ENCODE measurements around the gene CACNA1D. TPM values are rescaled to one million over a fixed set of nuclear protein-coding genes. Genes with fewer than 3 reads are reported as not detected.

Gene CACNA1D
- total RNA-seq, 1 experiment from 2014 or later: 3.3 TPM

DNA sequence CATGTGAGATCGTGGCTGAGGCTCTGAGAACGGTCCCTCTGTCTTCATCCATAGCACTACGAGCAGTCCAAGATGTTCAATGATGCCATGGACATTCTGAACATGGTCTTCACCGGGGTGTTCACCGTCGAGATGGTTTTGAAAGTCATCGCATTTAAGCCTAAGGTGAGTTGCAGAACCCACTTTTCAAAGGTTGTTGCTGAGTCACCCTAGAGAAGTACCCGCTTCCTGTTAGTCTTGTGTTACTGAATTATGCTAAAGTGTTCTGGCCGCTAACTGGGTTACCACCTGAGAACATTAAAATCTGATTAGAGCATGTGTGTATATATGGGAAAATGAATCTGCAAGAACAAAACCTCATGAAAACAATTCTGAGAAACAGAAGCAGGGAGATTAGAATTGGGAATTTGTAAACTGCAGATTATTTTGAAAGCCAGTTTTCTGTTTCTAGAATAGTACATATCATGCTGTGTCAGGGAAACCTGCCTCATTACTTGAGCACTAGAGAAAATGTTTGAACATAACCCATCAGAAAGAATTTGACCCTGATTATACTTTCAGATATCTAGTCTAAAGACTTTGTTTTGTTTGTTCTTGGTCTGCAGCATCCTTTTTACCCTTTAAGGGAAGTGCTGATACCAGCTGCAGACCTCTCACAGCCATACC is 259.2 kb downstream of the CACNA1D start:
- in situ Hi-C loops (cut with HindIII; ENCODE audit: low sequenced_read_pairs): no loop called here
- no peak for DNase-seq (ENCODE audit: low spot score)

DNA sequence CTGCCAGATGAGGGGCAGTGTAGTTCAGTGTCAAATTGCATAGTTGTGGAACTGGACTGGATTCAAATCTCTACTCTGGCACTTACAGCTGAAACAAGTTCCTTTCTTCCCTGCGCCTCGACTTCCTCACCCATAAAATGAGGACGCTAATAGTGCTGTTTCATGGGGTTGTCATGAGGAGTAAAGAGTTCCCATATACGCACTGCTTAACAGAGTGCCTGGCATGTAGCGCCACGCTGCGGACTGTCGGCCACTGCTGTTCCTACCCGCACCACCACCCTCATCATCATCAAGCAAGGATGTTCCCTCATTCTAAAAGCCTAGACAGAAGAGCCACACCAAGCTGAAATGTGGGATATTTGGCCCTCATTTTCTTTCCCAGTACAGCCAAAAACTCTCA is 259.9 kb downstream of the CACNA1D start:
- DNase-seq (ENCODE audit: low spot score): no peak
- in situ Hi-C loops (cut with HindIII; ENCODE audit: low sequenced_read_pairs): no loop called here

DNA sequence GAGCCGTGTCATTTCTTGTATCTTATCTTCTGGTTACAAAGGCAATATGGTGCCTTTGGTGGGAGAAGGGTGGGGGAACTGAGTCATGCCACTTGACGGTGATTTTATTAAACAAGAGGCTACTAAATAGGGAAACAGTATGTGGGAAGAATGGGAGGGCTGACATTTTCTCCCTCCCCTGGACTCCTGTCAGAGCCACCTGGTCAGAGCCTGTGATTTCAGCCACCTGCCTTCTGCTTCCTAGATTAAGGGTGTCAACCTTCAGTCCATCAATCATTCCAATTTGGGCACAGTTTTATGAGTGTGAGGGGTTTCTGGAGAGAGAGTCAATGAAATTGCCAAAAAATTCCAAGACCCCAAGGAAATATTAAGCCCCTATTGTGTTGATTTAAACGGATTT is 264.4 kb downstream of the CACNA1D start:
- DNase-seq (ENCODE audit: low spot score): no peak
- in situ Hi-C loops (cut with HindIII; ENCODE audit: low sequenced_read_pairs): no loop called here

DNA sequence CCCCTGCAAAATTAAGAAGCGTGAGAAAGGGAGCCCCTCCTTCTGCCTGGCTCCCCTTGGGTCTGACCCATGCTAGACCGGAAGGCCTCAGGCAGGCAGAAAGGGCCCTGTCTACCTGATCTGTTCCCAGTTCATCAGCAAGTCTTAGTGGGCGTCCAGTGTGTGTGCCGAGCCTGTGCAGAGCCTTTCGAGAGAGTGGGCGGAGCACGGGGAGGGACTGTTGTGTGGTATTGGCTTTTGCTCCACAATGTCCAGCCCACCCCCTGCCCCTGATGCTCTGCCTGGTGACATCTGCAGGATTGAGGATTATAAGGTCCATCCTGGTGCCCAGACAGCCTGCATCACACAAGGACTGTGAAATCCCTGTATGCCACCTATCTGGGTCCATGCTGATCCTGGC is 268.9 kb downstream of the CACNA1D start:
- in situ Hi-C loops (cut with HindIII; ENCODE audit: low sequenced_read_pairs): no loop called here
- DNase-seq (ENCODE audit: low spot score): no peak

DNA sequence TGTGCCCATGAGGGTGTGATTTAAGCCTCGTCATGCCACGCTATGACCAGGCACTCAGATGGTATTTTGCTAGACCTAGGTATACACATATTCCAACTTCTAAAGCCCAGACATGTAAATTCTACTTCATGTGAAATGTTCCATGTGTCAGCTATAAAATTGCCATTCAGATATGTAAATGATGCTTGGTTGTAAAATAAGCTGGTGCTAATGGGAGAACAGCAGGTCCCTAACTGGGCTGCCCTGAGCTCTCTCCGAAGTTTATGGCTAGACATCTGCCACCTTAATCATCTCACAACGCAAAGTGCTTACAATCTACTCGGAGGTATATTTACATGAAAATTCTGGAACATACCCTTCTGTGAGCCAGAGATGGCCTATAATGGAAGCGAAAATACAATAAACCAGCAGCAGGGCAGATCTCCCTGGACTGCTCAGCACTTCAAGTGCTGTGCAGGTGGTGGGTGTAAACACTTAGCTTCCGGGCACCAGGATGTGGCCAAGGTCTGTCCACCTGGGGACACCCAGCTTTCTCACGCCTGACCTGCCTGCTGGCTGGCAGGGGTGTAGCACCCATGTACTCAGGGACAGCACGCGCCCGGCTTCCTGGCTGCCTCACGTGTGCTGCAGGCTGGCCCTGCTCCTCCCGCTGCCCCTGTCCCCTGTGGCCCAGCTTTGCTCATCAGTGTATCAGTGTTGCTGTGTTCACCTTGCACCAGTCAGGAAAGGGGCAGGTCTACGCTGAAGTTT is 269.8 kb downstream of the CACNA1D start:
- in situ Hi-C loops (cut with HindIII; ENCODE audit: low sequenced_read_pairs): no loop called here
- no peak for DNase-seq (ENCODE audit: low spot score)

DNA sequence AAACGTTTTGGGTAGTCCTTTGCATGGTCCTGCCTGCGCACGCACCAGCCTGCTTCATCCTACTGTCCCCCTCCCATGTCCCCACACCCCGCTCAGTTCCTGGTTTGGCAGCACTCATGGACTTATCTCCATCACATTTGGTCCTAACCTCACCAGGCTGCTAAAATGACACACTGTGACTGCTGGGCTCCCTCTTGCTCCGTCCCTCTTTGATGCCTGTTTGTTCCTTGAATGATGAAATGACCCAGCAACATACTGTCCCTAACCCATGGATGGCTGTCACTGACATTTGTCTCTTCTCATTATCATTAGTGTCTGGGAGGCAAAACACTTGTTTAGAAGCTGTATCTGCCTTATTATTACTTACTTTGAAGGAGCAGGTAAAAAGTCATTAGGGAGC is 271.3 kb downstream of the CACNA1D start:
- in situ Hi-C loops (cut with HindIII; ENCODE audit: low sequenced_read_pairs): no loop called here
- no peak for DNase-seq (ENCODE audit: low spot score)

DNA sequence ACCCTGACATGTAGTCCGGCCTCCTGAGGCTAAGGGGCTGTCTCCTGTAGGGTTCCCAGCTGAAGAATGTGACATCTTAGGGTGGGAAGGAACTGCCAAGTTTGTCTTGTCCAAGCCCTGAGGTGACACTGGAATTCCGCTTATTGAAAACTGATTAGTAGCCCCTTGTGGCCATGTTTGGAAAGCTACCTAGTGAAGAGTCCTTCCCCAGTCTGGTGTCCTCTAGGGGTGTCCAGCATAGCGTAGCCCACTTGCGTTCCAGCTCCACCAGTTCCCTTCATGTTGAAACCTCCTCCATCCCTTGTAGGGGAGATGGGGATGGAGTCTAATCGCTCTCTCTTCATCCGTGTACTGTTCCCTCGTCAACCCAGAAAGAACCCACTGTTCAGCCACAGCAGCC is 272.3 kb downstream of the CACNA1D start:
- in situ Hi-C loops (cut with HindIII; ENCODE audit: low sequenced_read_pairs): no loop called here
- DNase-seq (ENCODE audit: low spot score): no peak

DNA sequence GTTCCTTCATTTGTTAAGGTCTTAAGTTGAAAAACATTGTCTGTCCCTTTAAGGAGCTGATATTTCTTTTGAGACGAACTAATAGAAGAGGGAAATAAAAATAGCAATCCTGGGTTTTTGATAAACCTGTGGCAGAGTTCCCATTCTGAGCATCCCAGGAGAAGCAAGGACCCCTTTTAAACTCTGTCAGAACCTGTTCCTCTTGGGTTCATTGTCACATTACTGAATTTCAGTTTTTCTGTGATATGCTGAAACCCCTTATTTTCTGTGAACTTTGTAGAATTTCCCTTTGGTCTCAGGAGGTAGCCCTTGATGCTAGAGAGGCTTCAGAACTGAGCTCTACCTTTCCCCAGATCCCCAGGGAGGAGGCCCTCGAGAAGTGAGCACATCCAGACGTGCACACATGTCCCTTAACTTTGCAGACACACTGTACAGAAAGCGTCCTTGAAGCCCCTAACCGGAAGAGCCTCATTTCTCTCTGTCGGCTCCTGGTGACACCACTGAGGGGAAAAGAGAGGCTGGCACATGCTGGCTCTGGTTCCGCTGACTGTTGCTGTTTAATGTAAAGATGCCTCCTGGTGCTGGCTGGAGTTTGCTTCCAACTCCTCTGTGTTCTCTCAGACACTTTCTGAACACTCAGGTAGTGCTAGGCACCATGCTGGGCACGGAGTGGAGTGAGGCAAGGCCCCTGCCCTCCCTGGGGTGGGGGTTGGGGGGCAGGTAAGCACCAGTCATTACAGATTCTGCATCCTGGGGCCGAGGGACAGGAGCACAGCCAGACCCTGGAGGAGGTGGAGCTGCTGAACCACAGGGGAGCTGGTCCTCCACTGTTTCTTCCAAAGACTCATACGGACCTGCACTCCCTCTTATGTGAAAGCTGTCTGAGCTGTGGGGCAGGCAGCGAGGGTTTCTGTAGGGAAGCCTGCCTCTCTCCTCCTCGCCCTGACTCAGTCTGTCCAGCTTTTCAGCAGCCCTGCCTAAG is 274.4 kb downstream of the CACNA1D start:
- no peak for DNase-seq (ENCODE audit: low spot score)
- in situ Hi-C loops (cut with HindIII; ENCODE audit: low sequenced_read_pairs): no loop called here

DNA sequence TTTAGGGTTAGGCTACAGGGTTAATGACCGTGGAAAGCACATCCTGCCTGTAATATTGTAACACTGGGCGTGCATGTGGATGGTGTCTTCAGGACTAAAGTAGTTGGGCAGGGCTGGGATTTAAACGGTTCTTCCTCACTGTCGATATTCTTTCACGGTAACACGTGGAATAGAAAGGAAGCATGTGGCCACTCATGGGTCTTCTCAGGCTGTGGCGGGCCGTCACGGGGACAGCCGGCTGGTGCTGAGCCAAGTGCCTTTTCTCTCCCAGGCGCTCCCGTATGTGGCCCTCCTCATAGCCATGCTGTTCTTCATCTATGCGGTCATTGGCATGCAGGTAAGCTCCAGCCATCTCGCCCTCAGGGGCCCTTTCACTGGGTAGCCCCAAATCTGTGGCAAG is 278.2 kb downstream of the CACNA1D start:
- in situ Hi-C loops (cut with HindIII; ENCODE audit: low sequenced_read_pairs): no loop called here
- DNase-seq (ENCODE audit: low spot score): no peak

DNA sequence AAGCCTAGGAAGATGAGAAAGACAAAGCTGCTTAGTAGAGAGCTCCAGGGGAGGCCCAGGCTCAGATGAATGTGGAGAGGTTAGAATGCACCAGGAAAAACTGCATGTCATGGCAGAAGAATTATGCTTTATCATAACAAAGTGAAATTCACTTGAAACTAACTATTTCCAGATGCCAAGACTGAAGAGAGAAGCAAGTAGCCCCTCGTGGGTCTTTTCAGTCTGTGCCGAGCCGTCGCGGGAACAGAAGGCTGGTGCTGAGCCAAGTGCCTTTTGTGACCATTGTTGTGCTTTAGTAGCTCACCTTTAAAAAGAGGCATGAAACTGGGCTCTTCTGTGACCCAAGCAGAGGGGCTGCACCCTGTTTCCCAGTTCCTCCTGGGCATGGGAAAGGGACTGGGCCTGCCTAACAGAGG is 278.6 kb downstream of the CACNA1D start:
- in situ Hi-C loops (cut with HindIII; ENCODE audit: low sequenced_read_pairs): no loop called here
- DNase-seq (ENCODE audit: low spot score): peak; percentile 36

DNA sequence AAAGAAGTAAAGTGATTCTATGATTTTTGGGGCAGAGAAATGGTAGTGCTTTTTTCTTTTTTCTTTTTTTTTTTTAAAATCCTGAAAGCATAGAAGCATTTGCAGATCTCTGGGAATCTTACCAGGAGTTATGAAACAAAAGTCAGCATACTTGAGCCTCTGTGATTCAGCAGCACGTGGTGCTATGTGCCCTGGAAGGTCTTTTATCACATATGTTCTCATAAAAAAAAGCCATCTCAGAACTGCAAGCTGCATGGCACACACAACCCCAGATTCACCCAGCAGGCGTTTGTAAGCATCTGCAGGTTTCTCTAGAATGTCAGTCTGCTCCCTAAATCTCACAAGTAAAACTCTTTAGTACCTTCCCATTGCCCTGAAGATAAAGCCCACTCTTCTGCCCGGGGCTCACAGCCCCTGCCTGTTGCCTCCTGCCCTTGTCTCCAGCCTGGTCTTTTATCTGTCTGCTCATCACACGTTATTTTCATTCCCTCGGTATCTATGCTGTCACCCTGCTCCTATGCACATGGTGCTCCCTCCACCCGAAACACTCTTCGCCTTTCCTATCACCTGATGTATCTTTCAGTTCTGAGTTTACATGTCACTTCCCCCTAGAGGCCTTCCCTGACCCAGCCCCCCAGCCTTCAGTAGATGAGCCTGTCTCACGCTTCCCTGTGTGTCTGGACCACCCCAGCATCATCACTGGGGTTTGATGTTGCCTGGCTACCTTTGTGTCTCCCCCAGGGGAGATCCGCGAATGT is 279.4 kb downstream of the CACNA1D start:
- DNase-seq (ENCODE audit: low spot score): no peak
- in situ Hi-C loops (cut with HindIII; ENCODE audit: low sequenced_read_pairs): no loop called here

DNA sequence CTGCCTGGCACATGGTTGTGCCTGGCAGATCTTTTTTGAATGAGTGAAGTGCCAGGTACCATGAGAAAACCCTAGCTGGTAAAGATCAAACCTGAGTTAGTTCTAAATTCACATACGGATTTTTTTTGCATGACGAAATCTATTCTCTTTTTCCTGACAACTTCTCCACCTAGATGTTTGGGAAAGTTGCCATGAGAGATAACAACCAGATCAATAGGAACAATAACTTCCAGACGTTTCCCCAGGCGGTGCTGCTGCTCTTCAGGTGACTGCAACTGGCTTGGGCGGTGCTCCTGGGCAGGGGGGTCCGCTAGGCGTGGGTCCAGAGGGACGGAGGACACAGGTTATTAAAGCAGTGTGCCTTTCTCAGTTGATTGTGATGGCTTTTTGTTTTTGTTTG is 280.0 kb downstream of the CACNA1D start:
- DNase-seq (ENCODE audit: low spot score): no peak
- in situ Hi-C loops (cut with HindIII; ENCODE audit: low sequenced_read_pairs): no loop called here

DNA sequence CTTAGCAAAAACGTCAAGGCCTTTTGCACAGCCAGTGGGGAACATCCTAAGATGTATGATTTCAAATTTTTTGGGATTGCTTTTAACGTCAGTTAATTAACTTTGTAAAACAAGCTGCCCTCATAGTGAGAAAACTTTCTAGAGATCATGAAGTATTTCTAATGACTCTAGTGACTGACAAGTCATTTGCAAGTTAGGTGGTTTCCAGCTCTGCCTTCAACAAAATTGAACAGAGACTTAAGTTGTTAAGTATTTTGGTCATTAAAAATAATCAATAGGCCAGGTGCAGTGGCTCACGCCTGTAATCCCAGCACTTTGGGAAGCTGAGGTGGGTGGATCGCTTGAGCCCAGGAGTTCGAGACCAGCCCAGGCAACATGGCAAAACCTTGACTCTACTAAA is 280.6 kb downstream of the CACNA1D start:
- in situ Hi-C loops (cut with HindIII; ENCODE audit: low sequenced_read_pairs): no loop called here
- DNase-seq (ENCODE audit: low spot score): no peak

DNA sequence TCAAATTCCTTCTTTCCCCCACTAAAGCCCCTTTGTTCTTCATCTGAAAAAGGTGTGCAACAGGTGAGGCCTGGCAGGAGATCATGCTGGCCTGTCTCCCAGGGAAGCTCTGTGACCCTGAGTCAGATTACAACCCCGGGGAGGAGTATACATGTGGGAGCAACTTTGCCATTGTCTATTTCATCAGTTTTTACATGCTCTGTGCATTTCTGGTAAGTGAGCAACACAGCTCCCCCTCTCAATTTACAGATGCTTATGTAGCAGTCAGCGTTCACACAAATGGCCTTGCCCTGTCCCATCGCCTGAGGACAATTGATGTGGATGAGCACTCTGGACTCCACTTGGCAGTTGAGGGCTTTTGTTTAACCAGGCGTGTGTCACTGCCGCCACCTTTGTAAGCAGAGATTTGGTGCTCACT is 281.4 kb downstream of the CACNA1D start:
- in situ Hi-C loops (cut with HindIII; ENCODE audit: low sequenced_read_pairs): no loop called here
- DNase-seq (ENCODE audit: low spot score): no peak

DNA sequence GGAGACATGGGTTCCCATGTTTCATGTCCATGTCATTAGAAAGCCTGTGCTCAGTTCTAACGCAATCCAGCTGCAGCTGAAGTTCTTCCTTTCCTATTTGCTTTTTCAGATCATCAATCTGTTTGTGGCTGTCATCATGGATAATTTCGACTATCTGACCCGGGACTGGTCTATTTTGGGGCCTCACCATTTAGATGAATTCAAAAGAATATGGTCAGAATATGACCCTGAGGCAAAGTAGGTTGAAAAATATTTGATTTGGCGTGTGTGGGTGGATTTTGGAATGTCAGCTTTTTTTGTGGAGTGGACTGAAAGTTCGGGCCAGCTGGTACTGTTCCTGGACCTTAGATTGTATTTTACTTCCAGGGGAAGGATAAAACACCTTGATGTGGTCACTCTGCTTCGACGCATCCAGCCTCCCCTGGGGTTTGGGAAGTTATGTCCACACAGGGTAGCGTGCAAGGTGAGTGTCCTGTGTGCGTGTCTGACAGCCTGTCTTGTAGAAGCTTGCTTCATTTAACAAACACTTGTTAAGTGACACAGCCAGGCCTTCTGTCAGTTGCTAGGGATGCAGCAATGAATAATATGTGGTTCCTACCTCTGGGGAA is 282.2 kb downstream of the CACNA1D start:
- DNase-seq (ENCODE audit: low spot score): no peak
- in situ Hi-C loops (cut with HindIII; ENCODE audit: low sequenced_read_pairs): no loop called here

DNA sequence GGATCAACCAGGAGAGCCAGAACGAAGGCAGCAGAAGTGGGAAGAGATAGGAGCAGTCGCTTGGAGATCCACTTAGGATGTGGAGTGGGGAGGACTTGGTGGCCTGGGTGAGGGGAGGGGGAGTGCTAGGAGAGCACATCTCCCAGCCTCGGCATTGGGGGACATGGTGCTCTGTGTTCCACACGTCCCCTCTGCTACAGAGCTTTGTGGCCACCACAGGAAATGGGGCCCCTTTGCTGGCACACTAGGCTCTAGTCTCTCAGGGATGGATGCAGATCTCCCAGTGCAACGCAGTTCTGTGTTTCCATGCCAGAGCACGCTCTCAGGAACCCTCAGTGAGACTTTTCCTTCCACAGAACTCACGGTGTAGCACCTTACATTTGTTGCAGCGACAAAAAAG is 283.1 kb downstream of the CACNA1D start:
- no peak for DNase-seq (ENCODE audit: low spot score)
- in situ Hi-C loops (cut with HindIII; ENCODE audit: low sequenced_read_pairs): no loop called here

DNA sequence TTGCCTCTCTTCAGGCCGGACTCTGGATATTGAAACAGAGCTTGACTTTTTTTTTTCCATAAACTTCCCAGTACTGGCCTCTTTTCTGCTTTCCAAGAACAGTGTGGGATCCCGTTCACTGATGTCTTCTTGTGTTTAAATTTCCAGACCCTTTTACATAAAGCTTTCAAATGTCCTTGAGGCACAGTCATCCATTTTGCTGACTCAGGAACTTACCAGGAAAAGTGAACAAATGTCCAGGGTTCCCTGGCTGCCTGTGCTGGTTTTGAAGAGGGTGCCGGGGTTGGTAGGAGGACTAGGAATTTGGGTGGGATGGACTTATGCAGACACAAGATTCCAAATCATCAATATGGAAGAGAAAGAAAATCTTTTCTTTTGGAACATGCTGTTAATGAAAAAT is 283.7 kb downstream of the CACNA1D start:
- in situ Hi-C loops (cut with HindIII; ENCODE audit: low sequenced_read_pairs): no loop called here
- no peak for DNase-seq (ENCODE audit: low spot score)

DNA sequence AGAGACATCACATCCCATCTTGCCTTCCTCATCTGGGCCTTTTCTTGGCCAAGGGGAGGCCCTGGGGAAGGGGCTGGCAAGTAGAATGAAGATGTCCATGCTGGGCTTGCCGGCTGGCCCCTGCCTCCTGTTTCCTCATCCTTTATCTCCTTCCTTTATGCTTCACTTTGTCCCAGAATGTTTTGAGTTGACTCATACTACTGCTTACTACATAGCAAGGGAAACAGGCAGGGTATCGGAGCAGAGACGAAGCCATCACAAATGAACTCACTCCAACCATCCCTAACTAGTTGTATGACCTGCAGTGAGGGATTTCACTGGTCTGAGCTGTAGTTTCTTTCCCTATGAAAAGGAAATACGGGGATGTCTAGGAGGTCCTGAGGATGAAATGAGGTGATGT is 285.8 kb downstream of the CACNA1D start:
- in situ Hi-C loops (cut with HindIII; ENCODE audit: low sequenced_read_pairs): no loop called here
- DNase-seq (ENCODE audit: low spot score): no peak

DNA sequence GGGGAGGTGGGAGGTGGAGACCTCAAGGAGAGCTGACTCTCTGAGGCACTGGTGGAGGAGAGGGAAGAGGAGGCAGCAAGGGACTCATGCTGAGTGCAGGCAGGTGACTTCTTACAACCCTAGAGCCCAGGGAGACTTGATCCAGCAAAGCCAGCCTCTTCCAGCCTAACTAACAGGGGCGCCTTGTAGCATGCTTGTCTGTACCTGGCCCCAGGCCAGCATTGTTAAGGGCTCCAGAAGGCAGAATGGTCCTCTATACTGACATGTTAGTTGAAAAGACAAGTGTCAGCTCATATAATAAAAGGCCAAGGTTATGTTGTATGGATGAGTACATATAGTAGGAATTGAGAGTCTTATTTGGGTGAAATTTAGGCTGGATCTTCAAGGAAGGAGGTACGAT is 286.4 kb downstream of the CACNA1D start:
- in situ Hi-C loops (cut with HindIII; ENCODE audit: low sequenced_read_pairs): no loop called here

More for the DNA sequence above, 286.4 kb downstream of the CACNA1D start:
- no peak for DNase-seq (ENCODE audit: low spot score)
